ENCODE measurements around the gene AKR1D1.
"Not testable (repeated sequence)": the region's sequence is repeated elsewhere in the genome, so short reads cannot be mapped to it uniquely, and the experiment has no call there.

Gene AKR1D1

GRCh38 chr7:138120140-138120827, 44.0 kb downstream of the AKR1D1 start:
- DNase-seq (ENCODE audit: low spot score) = no peak

GRCh38 chr7:138122162-138122561, 45.9 kb downstream of the AKR1D1 start:
- no peak for DNase-seq (ENCODE audit: low spot score)

GRCh38 chr7:138125119-138125518, 48.9 kb downstream of the AKR1D1 start:
- DNase-seq (ENCODE audit: low spot score) = no peak

GRCh38 chr7:138125598-138126111, 49.4 kb downstream of the AKR1D1 start:
- no peak for DNase-seq (ENCODE audit: low spot score)

- no peak for DNase-seq (ENCODE audit: low spot score)
These were observed 50.7 kb downstream of the AKR1D1 start for GRCh38 chr7:138126928-138127327.

GRCh38 chr7:138127996-138128395, 51.7 kb downstream of the AKR1D1 start:
- no peak for DNase-seq (ENCODE audit: low spot score)

GRCh38 chr7:138129551-138130165, 53.4 kb downstream of the AKR1D1 start:
- DNase-seq (ENCODE audit: low spot score) = no peak

GRCh38 chr7:138137423-138138171, 61.3 kb downstream of the AKR1D1 start:
- no peak for DNase-seq (ENCODE audit: low spot score)

GRCh38 chr7:138138244-138138643, 62.0 kb downstream of the AKR1D1 start:
- DNase-seq (ENCODE audit: low spot score) = no peak

- DNase-seq (ENCODE audit: low spot score) = no peak
These were observed 66.4 kb downstream of the AKR1D1 start for GRCh38 chr7:138142583-138143201.

- DNase-seq (ENCODE audit: low spot score) = no peak
These were observed 68.7 kb downstream of the AKR1D1 start for GRCh38 chr7:138144958-138145357.

GRCh38 chr7:138146221-138146620, 70.0 kb downstream of the AKR1D1 start:
- not testable (repeated sequence) for DNase-seq (ENCODE audit: low spot score)

- not testable (repeated sequence) for DNase-seq (ENCODE audit: low spot score)
These were observed 70.8 kb downstream of the AKR1D1 start for GRCh38 chr7:138146757-138147734.

GRCh38 chr7:138151731-138152577, 75.7 kb downstream of the AKR1D1 start:
- DNase-seq (ENCODE audit: low spot score) = no peak

GRCh38 chr7:138154661-138155060, 78.4 kb downstream of the AKR1D1 start:
- peak; percentile 90 for DNase-seq (ENCODE audit: low spot score)

- no peak for DNase-seq (ENCODE audit: low spot score)
These were observed 81.4 kb downstream of the AKR1D1 start for GRCh38 chr7:138157702-138158101.

GRCh38 chr7:138158739-138159528, 82.7 kb downstream of the AKR1D1 start:
- DNase-seq (ENCODE audit: low spot score) = no peak

GRCh38 chr7:138161600-138162081, 85.4 kb downstream of the AKR1D1 start:
- DNase-seq (ENCODE audit: low spot score) = peak; percentile 96

GRCh38 chr7:138162236-138162635, 86.0 kb downstream of the AKR1D1 start:
- no peak for DNase-seq (ENCODE audit: low spot score)
